ENCODE data around the gene FUT8. TPM values are rescaled to one million over a fixed set of nuclear protein-coding genes. Genes with fewer than 3 reads are reported as not detected.

FUT8 gene
- total RNA-seq, 4 donors from 2014 or later = 6.5 to 11.3 (median 9.3) TPM

DNA sequence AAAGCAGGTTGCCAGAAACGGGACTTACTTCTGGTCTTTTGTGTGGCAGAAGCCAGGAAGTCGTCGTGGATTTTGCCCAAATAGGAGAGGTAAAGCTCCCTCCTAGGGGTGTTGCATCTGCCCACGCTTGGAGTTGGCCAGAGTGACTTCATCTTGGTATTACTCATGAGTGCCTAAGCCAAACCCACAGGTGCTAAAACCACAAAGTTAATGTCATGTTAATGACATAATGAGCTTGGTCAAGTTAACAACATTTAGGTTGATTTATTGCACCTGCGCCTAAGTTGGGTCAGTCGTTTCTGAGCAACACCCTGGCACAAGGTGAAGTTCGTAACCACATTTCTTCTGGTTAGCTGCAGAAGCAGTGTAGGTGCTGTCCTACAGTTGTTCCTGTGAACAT lies 225.2 kb downstream of the FUT8 start:
- peaks cover 0 to 3% (median 0%) of the 10 kb centered on the region in 3 donors for H3K9me3 ChIP-seq
- TF ChIP-seq, protein P1, sequence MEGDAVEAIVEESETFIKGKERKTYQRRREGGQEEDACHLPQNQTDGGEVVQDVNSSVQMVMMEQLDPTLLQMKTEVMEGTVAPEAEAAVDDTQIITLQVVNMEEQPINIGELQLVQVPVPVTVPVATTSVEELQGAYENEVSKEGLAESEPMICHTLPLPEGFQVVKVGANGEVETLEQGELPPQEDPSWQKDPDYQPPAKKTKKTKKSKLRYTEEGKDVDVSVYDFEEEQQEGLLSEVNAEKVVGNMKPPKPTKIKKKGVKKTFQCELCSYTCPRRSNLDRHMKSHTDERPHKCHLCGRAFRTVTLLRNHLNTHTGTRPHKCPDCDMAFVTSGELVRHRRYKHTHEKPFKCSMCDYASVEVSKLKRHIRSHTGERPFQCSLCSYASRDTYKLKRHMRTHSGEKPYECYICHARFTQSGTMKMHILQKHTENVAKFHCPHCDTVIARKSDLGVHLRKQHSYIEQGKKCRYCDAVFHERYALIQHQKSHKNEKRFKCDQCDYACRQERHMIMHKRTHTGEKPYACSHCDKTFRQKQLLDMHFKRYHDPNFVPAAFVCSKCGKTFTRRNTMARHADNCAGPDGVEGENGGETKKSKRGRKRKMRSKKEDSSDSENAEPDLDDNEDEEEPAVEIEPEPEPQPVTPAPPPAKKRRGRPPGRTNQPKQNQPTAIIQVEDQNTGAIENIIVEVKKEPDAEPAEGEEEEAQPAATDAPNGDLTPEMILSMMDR (IDR thresholded peaks at IDR 0.05 in 4 of 5, conservative IDR thresholded peaks at IDR 0.05 in 1 of 5) = no peak
- TF ChIP-seq POLR2A (IDR thresholded peaks at IDR 0.05) = no peak
- H3K27ac ChIP-seq = no peak overlapping the region
- in situ Hi-C loops (cut with MboI; ENCODE audit: low sequenced_read_pairs in 4 of 4) (no loop called here), intact Hi-C loops (cut with DNase I; ENCODE audit: low total_unique reads) (no loop called here)
- H3K4me3 ChIP-seq = no peak overlapping the region
- H3K4me1 ChIP-seq = no peaks in the 10 kb centered on the region
- no peak for DNase-seq
- H3K36me3 ChIP-seq = no peaks in the 10 kb centered on the region
- no peak for ATAC-seq
- no peaks in the 10 kb centered on the region for H3K27me3 ChIP-seq

DNA sequence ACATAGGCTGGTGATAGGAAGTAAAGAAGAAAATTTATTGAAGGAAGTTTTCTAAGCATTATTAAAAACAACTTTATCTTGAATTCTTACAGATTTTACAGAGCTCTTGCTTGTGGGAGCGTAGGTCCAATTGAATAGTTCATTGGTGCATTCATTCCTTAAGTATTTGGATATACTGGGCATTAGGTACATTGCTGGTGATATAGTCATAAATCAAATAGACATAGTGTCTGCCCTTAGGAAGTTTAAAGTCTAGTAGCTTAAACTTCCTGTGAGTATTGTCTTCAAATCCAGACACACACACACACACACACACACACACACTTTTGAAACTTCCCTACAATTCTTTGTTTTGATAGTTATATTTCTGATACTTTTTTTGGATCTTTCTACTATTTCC lies 226.7 kb downstream of the FUT8 start:
- intact Hi-C loops (cut with DNase I; ENCODE audit: low total_unique reads) (no loop called here), in situ Hi-C loops (cut with MboI; ENCODE audit: low sequenced_read_pairs in 4 of 4) (no loop called here)
- no peaks in the 10 kb centered on the region for H3K4me1 ChIP-seq
- no peaks in the 10 kb centered on the region for H3K27me3 ChIP-seq
- H3K9me3 ChIP-seq = peaks cover 0 to 3% (median 0%) of the 10 kb centered on the region in 3 donors
- H3K36me3 ChIP-seq = no peaks in the 10 kb centered on the region
- no peak overlapping the region for H3K4me3 ChIP-seq
- no peak overlapping the region for H3K27ac ChIP-seq
- no peak for DNase-seq
- TF ChIP-seq, protein P1 (IDR thresholded peaks at IDR 0.05 in 4 of 5, conservative IDR thresholded peaks at IDR 0.05 in 1 of 5) = no peak
- no peak for TF ChIP-seq POLR2A (IDR thresholded peaks at IDR 0.05)
- ATAC-seq = no peak

DNA sequence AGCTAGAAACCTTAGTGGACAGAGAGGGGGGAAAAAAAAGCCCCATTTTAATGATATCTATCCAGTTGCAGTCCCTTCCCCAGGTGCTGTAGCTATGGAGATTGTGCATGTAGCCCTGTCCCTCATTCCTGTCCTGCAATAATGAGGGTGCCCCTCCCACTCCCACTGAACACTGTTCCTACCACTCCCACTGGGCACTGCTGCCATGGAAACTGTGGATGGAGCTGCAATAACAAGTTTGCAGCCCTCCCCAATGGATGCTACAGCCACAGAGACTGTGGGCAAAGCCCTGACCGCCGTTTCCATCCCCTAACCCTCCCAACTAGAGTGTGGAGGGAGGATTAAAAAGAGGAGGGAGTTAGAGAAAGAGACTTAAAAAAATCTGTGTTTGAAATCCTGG lies 238.3 kb downstream of the FUT8 start:
- Histone ChIP-seq H3K36me3 (no peaks in the 10 kb centered on the region), H3K27me3 (no peaks in the 10 kb centered on the region), H3K9me3 (no peaks in the 10 kb centered on the region), H3K27ac (no peak overlapping the region), H3K4me3 (no peak overlapping the region), H3K4me1 (no peaks in the 10 kb centered on the region)
- ATAC-seq = no peak
- no peak for DNase-seq
- in situ Hi-C loops (cut with MboI; ENCODE audit: low sequenced_read_pairs in 4 of 4) = no loop called here
- intact Hi-C loops (cut with DNase I; ENCODE audit: low total_unique reads) = no loop called here
- no peak for TF ChIP-seq POLR2A (IDR thresholded peaks at IDR 0.05)
- TF ChIP-seq, protein P1 (IDR thresholded peaks at IDR 0.05 in 4 of 5, conservative IDR thresholded peaks at IDR 0.05 in 1 of 5) = no peak

DNA sequence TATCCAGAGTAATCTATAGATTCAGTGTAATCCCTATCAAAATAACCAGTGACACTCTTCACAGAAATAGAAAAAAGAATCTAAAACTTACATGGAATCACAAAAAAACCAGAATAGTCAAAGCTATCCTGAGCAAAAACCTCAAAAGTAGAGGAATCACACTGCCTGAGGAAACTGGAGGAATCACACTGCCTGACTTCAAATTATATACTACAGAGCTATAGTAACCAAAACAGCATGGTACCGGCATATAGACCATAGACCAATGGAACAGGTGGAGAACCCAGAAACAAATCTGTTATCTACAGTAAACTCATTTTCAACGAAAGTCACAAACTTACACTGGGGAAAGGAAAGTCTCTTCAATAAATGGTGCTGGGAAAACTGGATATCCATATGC lies 244.0 kb downstream of the FUT8 start:
- Histone ChIP-seq H3K27ac (no peak overlapping the region), H3K36me3 (no peaks in the 10 kb centered on the region), H3K27me3 (no peaks in the 10 kb centered on the region), H3K9me3 (no peaks in the 10 kb centered on the region), H3K4me1 (no peaks in the 10 kb centered on the region), H3K4me3 (no peak overlapping the region)
- no peak for DNase-seq
- no peak for TF ChIP-seq POLR2A (IDR thresholded peaks at IDR 0.05)
- TF ChIP-seq, protein P1 (IDR thresholded peaks at IDR 0.05 in 4 of 5, conservative IDR thresholded peaks at IDR 0.05 in 1 of 5) = no peak
- in situ Hi-C loops (cut with MboI; ENCODE audit: low sequenced_read_pairs in 4 of 4) = no loop called here
- ATAC-seq = no peak
- intact Hi-C loops (cut with DNase I; ENCODE audit: low total_unique reads) = no loop called here

DNA sequence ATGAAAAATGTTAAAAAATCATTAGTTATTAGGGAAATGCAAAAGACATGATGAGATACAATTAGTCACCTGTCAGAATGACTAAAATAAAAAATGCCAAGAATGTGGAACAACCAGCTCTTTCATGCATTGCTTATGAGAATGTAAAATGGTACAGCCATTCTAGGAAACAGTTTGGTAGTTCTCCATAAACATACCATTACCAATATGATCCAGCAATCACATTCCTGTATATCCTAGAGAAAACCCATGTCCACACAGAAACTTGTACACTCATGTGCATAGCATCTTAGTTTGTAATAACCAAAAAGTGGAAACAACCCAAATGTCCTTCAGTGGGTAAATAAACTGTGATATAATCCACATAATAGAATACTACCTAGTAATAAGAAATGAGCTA lies 245.7 kb downstream of the FUT8 start:
- H3K27ac ChIP-seq = no peak overlapping the region
- no peak overlapping the region for H3K4me3 ChIP-seq
- no peaks in the 10 kb centered on the region for H3K36me3 ChIP-seq
- DNase-seq (no peak), ATAC-seq (no peak)
- in situ Hi-C loops (cut with MboI; ENCODE audit: low sequenced_read_pairs in 4 of 4) = no loop called here
- intact Hi-C loops (cut with DNase I; ENCODE audit: low total_unique reads) = no loop called here
- no peaks in the 10 kb centered on the region for H3K4me1 ChIP-seq
- no peaks in the 10 kb centered on the region for H3K9me3 ChIP-seq
- TF ChIP-seq, protein P1 (IDR thresholded peaks at IDR 0.05 in 4 of 5, conservative IDR thresholded peaks at IDR 0.05 in 1 of 5) = no peak
- TF ChIP-seq POLR2A (IDR thresholded peaks at IDR 0.05) = no peak
- no peaks in the 10 kb centered on the region for H3K27me3 ChIP-seq

Measured in gastrocnemius medialis (tissue), 4 donors.